HG03103 (cell line): ENCODE results near the gene ERV3-1.
"Not testable (repeated sequence)": the region's sequence is repeated elsewhere in the genome, so short reads cannot be mapped to it uniquely, and the experiment has no call there.

Experiments
- ATAC-seq: cut with Tn5 transposase; IDR thresholded peaks from one replicate; pipeline ENCODE4 v1.9.1; 2021; ENCODE audit warnings: low read depth; ENCODE audit not compliant: unreplicated experiment

Gene ERV3-1, protein sequence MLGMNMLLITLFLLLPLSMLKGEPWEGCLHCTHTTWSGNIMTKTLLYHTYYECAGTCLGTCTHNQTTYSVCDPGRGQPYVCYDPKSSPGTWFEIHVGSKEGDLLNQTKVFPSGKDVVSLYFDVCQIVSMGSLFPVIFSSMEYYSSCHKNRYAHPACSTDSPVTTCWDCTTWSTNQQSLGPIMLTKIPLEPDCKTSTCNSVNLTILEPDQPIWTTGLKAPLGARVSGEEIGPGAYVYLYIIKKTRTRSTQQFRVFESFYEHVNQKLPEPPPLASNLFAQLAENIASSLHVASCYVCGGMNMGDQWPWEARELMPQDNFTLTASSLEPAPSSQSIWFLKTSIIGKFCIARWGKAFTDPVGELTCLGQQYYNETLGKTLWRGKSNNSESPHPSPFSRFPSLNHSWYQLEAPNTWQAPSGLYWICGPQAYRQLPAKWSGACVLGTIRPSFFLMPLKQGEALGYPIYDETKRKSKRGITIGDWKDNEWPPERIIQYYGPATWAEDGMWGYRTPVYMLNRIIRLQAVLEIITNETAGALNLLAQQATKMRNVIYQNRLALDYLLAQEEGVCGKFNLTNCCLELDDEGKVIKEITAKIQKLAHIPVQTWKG

DNA sequence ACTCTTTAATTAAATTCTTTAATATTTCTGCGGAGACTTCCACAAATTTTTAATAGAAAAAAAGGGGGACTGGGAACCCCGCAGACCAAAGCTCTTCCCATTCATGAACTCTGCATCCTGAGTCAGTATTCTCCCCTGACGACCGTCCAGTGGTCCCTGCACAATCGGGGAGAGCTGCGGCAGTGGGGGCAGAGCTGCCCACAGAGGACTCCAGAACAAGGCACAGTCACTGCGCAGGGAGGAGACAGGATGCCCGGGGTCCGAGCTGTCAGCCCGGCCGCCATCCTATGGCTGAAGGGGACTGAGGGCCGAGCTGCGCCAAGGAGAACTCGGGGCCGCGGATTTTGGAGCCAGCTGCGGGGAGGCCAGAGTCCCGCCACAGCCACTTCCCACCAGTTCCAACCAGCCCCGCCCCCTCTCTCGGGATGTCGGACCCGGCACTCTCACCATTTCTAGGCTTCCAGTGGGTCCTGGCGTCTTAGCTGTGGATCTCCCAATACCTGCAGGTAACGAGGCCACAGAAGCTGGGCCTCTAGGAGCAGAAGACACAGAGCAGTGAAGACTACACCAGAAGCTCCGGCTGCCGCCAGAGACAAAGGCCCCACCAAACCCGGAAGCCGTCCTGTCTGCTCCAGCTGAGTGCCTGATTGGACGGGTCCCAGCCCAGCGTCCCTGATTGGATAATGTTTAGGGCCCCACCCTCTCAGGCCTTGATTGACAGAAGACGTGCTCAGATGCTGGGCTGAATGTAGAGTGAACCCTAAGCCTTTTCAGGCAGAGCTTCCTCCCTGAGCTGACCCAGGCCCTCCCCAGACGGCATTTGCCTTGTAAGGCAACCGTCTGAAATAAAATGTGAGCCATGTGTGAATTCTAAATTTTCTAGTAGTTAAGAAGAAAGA, at the start of gene ERV3-1:
ERV3-1 (minus strand) TSS at position 594 of the 899 bp plus-strand sequence. CDS start 13,661 bp downstream, outside the sequence.
- peak; percentile 100 for ATAC-seq

DNA sequence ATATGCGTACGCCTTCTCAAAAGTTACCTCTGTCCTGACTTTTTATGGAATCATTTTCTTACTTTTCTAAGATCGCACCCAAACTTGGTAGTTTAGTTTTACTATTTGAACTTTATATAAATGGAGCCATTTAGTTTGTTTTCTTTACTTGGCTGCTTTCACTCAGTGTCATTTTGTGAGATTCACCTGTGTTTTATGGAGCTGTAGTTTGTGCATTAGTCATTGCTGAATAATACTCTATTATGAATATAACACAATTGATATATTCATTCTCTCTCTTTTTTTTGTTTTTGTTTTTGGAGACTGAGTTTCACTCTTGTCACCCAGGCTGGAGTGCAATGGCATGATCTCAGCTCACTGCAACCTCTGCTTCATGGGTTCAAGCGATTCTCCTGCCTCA, 49.3 kb upstream of the ERV3-1 start:
- not testable (repeated sequence) for ATAC-seq

DNA sequence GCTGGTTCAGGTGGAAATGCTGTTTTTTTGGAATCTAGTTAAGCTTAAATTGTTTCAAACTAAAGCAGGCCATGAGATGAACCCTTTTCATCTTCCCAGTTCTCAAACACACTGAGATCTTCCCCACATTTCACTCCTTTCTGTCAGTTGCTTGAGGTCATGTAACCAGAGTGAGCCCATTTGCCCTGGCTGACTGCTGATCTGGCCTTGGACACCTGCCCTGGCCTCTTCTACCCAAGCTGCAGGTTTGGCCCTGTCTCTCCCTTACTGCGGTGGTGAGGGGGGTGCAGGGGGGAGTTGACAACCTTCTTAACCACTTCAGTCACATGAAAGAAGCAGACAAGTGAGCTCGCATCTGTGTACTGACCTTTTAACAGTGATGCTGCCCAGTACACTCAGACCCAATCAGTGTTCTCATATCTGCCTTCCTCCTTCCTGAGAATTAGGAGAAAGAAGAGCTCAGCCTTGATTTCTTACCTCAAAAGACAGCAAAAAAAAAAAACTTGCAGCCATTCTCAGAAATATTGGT, 48.0 kb upstream of the ERV3-1 start:
- ATAC-seq = not testable (repeated sequence)

DNA sequence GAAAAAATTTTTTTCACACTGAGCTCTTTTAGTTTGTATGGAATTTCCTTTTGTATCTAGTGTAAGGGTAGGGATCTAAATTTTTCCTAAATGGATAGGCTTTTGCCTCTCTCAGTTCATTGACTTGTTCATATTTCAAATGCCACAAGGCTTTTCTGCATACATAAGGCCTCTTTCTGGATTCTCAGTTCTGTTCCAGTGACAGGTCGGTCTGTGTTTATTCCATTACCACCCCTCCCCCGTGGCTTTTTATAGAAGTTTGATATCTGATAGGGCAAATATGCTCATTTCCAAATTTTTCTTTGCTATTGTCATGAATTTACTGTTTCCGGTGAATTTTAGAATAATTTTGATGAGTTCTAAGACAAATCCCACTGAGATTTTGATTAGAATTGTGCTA, 45.2 kb upstream of the ERV3-1 start:
- not testable (repeated sequence) for ATAC-seq

DNA sequence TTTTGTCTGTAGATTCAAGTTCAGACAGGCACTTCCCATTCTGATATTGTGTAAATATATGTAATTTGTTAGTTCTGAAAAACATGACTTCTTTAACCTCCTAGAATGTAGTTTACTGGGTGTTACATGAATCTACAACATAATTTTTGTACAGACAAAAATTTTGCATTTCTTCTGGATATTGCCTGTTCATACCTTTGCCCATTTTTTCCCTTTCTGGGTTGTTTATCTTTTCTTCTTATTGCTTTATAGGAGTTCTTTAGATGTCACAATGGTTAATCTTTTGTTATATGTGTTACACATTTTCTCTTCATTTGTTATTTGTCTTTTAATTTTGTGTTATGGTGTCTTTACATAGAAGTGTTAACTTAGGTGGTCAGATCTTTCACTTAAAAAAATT, 44.7 kb upstream of the ERV3-1 start:
- ATAC-seq = not testable (repeated sequence)

DNA sequence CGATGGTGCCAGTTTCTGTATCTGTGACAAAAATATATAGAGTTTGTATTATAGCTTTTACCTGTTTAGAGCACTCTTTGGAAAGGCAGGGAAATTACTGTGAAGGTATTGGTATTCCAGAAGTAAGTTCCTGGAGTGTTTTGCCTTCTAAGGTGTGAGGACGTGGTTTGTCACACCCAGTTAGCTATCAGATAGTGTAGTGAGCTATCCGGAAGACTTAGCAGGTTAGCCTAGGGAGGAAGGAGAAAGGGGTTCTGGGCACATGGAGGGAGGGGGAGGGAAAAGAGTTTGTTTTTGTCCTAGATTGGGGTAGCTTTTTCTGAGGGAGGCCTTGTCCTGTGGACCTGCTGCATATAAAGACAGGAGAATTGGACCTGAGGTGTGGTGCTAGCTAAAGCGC, 39.8 kb upstream of the ERV3-1 start:
- not testable (repeated sequence) for ATAC-seq

DNA sequence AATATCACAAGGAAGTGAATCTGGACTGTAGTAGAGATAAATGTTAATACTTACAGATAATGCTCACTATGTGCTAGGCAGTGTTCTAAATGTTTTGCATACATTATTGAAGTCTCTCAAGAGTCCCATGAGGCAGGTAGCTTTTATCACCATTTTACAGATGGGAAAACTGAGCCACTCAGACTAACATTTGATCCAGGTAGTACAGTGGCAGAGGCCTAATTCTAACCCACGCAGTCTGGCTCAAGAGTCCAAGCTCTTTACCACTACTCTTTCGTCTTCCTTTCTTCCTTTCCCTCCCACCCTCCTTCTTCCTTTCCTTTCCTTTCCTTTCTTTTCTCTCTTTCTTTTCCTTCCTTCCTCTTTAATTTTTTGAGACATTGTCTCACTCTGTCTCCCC, 39.1 kb upstream of the ERV3-1 start:
- not testable (repeated sequence) for ATAC-seq

DNA sequence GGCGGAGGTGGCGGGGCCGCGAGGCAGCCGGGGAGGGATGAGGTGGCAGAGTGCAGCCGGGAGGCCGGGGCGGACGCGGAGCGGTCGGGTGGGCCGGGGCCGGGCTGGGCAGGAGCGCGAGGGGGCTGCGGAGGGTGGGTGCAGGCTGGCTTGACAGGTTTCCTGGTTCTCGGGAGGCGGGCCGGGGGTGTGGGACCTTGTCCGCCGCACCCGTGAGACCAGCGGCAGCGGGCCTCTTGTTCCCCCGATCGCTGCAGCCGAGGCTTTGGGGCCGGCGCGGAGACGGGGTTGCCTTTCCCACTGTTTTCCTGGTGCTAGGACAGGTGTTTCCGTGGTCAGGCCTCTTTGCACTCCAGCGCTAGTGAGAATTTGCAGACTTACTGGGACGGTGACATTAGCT, 32.3 kb upstream of the ERV3-1 start:
- ATAC-seq = peak; percentile 11

DNA sequence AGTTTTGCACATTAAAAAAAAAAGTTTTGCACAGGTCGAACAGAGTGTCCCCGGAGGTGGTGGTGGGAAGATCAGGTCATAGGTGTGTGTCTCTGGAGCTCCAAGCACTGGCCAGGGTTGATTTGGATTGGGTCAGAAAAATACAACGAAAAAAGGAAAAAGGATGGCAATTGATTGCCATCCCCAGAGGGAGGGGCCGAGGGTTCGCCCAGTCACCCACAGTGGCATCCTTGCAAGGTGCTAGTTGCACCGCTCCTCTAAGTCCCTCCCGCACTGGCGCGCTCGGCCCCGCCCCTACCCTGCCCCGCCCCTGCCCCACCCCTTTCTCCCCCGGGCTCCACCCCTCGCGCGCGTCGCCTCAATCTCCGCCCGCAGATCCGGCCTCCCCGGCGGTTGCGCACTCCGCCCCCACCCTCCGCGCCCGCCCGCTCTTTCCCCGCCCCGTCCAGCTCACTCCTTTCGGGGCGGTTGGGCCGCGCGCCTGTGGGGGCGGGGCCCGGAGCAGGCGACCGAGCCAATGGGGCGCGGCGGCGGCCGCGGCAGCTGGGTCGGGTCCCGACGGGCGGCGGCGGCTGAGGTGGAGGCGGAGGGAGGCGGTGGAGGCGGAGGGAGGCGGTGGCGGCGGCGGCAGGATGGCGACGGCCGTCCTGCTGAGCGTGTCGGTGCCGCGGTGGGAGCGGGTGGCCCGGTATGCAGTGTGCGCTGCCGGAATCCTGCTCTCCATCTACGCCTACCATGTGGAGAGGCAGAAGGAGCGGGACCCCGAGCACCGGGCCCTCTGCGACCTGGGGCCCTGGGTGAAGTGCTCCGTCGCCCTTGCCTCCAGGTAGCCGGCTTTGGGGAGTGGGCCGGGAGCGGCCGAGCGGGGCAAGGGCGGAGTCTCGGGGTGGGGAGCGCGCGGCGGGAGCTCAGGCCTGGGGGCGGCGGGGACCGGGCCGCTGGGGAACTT, 31.5 kb upstream of the ERV3-1 start:
- ATAC-seq = peak; percentile 70

DNA sequence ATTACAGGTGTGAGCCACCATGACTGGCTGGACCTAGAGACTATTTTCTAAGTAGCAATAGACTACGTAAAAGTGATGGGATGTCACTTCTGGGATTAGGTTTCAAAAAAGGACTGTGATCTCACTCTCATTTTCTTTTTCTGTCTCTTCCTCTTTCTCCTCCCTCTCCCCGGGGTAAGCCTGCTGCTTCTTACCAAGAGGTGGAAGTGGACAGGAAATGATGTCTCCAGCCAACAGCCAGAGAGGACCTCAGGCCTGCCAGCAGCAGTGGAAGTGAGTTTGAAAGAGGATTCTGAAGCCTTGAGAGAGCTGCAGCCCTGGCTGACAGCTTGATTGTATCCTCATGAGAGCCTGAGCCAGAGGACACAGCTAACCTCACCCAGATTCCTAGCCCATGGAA, 30.0 kb upstream of the ERV3-1 start:
- not testable (repeated sequence) for ATAC-seq

DNA sequence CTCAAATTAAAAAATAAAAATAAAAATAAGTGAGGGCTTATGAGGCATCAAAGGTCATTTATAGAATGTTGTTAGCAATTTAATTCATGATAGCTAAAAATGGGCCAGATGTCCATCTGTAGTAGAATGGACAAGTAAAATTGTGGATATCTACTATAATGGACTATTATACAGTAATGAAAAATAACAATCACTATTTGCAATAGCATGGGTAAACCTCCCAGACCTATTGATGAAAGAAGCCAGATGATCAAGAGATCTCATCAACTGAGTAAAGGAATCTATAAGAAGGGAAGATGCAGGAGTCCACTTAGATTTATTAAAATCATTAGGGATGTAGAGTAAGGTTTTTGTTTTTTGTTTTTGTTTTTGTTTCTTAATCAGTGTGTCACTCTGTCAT, 29.0 kb upstream of the ERV3-1 start:
- ATAC-seq = not testable (repeated sequence)

DNA sequence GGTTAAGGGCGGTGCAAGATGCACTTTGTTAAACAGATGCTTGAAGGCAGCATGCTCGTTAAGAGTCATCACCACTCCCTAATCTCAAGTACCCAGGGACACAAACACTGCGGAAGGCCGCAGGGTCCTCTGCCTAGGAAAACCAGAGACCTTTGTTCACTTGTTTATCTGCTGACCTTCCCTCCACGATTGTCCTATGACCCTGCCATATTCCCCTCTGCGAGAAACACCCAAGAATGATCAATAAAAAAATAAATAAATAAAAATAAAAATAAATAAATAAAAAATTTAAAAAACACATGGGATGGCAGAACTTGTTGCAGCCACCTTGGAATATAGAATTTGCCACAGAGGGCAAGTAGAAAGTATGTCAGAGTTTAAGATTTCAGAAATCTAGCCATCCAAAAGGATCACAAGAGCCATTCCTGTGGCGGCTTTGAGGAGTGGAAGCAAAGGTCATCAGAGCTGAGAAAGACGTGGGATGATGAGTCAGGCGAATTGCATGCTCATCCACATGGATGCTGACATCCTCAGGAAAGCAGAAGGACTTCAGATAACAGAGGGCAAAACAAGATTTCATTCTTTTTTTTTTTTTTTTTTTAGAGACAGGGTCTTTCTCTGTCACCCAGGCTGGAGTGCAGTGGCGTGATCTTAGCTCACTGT, 27.8 kb upstream of the ERV3-1 start:
- not testable (repeated sequence) for ATAC-seq

DNA sequence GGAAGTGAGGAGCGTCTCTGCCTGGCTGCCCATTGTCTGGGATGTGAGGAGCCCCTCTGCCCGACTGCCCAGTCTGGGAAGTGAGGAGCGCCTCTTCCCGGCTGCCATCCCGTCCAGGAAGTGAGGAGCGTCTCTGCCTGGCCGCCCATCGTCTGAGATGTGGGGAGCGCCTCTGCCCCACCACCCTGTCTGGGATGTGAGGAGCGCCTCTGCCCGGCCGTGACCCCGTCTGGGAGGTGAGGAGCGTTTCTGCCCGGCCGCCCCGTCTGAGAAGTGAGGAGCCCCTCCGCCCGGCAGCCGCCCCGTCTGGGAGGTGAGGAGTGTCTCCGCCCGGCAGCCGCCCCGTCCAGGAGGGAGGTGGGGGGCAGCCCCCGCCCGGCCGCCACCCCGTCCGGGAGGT, 26.9 kb upstream of the ERV3-1 start:
- not testable (repeated sequence) for ATAC-seq

DNA sequence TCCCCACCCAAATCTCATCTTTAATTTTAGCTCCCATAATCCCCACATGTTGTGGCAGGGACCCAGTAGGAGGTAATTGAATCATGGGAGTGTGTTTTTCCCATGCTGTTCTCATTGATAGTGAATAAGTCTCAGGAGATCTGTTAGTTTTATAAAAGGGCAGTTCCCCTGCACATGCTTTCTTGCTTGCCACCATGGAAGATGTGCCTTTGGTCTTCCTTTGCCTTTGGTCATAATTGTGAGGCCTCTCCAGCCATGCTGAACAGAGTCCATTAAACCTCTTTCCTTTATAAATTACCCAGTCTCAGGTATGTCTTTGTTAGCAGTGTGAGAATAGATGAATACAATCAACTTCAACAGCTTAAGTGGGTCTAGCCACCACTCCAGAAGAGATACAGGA, 18.5 kb upstream of the ERV3-1 start:
- not testable (repeated sequence) for ATAC-seq

DNA sequence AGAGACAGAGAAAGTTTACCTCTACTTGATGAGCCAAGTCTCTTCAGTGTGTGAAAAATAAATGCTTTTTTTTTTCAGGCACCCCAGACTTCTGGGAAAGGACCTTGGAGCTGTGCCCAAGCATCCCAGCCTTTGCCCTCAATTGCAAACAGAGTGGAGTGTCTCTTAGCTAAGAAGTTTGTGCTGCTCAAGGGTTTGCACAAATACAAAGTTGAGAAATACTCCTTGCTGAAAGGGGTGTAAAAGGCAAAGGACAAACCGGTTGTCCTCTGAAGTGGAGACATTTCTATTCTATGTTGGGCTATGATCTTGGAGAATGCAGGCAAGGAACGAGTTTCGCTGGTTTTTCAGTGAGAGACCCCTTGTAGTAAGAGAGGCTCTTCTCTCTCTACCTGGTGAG, 14.5 kb upstream of the ERV3-1 start:
- ATAC-seq = not testable (repeated sequence)

DNA sequence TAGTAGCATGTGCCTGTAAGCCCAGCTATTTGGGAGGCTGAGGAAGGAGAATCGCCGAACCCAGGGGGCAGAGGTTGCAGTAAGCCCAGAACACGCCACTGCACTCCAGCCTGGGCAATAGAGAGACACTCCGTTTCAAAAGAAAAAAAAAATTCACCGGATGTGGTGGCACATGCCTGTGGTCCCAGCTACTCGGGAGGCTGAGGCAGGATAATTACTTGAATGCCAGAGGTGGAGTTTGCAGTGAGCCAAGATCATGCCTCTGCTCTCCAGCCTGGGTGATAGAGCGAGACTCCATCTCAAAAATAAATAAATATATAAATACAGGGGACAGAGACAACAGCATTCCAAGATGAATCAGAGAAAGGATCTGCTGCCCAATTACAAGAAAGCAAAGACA, 3.4 kb upstream of the ERV3-1 start:
- ATAC-seq = not testable (repeated sequence)

DNA sequence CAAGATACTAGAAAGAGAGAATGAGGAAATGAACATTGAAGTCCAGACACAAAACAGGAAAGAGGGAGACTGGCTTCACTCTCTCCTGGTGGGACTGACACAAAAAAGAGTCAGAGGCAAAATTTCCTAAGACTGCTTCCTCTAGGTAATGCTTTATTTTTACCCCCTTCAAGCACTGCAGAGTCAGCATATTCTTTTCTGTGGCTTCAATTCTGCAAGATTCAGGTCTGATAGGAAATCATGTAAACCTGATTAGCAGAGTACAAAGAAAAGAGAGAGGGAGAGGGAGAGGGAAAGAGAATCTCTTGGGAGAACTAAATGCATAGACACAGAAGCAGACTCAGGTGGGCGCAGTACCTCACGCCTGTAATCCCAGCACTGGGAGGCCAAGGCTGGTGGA, 2.9 kb upstream of the ERV3-1 start:
- not testable (repeated sequence) for ATAC-seq

DNA sequence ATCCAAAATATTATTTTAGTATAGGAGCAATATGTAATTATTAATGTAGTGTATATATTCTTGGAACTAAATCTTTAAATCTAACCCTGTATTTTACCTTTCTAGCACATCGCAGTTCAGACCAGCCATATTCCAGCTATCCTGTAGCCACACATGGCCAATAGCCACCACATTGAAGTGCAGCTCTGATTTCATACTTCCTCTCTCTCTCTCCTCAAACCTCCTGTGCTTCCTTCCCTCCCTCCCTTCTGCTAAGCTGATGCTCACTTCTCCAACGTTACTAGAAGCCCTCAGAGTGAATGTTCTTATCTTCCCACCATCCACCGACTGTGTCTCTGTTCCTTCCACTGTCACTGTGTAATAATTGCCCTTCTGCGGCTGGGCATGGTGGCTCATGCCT, 549 bp upstream of the ERV3-1 start:
- not testable (repeated sequence) for ATAC-seq

DNA sequence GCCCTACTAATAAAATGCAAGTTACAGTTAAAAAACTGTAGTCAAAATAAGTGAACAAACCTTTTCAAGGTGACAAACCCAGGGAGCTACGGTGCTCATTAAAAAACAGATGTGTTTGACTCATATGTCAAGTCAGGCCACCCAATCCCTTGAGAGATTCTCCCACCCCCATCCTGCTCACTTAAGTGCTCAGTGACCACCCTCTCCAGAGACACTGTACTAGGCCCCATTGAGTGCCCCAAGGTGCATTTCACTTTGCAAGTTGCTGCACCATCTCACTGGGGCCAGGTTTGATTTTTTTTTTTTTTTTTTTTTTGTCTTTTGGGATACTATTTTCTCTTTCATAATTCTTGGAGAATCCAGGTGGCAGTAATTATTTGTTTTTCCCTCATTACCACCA, 1.9 kb downstream of the ERV3-1 start:
- ATAC-seq = no peak
